Stimulated activated naive CD8-positive, alpha-beta T cell treated with anti-CD3 and anti-CD28 coated beads, Interleukin-15, amount 100 ng/mL, for 72 hours (primary cell): ENCODE data around the gene PARP11.
A peak's percentile ranks its signal among the peaks of the same experiment; 100 is the strongest.

Source experiments
- ATAC-seq: fragments of 150-1000 bp; cut with Tn5 transposase; 2 replicates; pipeline ENCODE4 v1.10.0; 2021; ENCODE audit warnings: mild to moderate bottlenecking, moderate library complexity
- DNase-seq, 2 donors: peaks; one replicate each; pipeline ENCODE4 v3.0.0; 2021 to 2022
- H3K27ac Mint-ChIP-seq, 2 donors: one replicate each; pipeline ENCODE4 v1.8.0; 2022; ENCODE audit warnings: mild to moderate bottlenecking in 2 of 2, mixed read lengths in 2 of 2, moderate library complexity in 2 of 2
- H3K27me3 Mint-ChIP-seq: one replicate; pipeline ENCODE4 v1.8.0; 2022; ENCODE audit warnings: mixed read lengths
- H3K4me1 Mint-ChIP-seq: one replicate; pipeline ENCODE4 v1.8.0; 2022; ENCODE audit warnings: mild to moderate bottlenecking, mixed read lengths
- H3K4me3 Mint-ChIP-seq, 2 donors: one replicate each; pipeline ENCODE4 v1.8.0; 2022; ENCODE audit warnings: mild to moderate bottlenecking in 2 of 2, mixed read lengths in 2 of 2, moderate library complexity in 1 of 2
- H3K9me3 Mint-ChIP-seq, 2 donors: one replicate each; pipeline ENCODE4 v1.8.0; 2022; ENCODE audit warnings: mixed read lengths in 2 of 2

Gene PARP11

DNA sequence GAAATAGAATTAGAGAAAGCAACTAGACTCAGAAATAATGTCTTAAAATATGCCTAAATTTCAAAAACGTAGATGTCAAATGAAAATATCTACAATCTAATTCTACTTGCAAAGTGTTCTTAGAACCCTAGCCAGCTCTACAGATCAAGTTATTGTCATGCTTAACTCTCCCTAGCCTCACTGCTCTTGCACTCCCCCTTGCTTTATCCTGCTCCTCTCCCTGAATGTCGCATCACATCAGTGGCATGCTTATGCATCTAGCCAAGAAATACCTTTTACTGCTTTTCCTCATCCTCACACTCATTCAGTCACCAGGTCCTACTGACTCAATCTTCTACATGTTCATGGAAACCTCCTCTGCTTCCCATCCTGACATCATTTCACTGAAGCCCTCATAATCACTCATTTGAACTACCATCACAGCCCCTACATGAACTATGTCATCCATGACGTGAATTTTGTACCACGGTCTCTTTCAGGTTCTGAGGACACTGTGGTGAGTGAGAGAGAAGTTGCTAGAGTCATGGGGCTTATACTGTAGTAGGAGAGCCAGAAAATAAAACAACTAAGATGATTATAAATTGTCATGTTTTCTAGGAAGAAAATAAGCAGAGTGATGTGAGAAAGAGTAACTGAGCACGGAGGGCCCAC is 97.7 kb downstream of the PARP11 start:
- no peak for DNase-seq
- no peaks in the 10 kb centered on the region for H3K9me3 Mint-ChIP-seq
- ATAC-seq: no peak
- H3K27ac Mint-ChIP-seq: no peak overlapping the region
- no peaks in the 10 kb centered on the region for H3K27me3 Mint-ChIP-seq
- peaks cover 5% of the 10 kb centered on the region for H3K4me1 Mint-ChIP-seq
- H3K4me3 Mint-ChIP-seq: no peak overlapping the region

DNA sequence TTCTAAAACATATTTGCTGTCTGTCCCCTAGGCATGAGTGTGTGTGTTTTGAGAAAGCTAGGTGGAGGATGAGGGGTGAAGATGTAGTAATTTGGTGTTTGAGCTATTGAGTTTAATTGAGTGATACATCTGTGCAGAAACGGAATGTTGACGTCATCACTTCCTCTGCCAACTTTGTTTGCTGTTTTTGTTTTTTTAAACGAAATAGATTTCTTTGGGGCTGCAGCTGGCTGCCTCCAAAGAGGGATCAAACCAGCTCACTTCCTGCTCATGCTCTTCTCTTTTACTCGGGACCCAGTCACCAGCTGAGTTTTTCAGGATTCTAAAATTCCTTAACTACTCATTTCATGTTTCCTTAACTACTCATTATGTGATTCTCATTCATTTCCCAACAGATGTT is 100.8 kb downstream of the PARP11 start:
- Mint-ChIP-seq H3K4me1 (peaks cover 5% of the 10 kb centered on the region), H3K9me3 (no peaks in the 10 kb centered on the region), H3K27me3 (no peaks in the 10 kb centered on the region), H3K27ac (no peak overlapping the region), H3K4me3 (no peak overlapping the region)
- DNase-seq (no peak), ATAC-seq (no peak)

DNA sequence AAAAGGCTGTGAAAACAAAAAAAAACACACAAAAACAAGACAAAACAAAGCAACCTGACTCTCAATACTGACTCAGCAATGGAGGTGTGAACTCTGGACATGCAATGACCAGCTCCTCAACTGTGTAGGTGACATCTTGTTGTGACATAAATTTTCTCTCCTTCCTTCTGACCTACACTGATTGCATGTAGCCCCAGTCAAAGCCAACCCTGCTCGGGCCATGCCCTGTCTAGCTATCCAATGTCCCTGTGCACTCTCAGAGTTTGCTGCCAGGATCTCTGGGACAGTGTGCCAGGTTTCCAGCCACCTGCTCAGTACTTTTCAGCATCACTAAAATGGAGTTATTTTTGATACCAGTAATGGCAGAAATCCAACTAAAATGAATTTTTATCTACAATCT is 101.3 kb downstream of the PARP11 start:
- DNase-seq (no peak), ATAC-seq (no peak)
- H3K9me3 Mint-ChIP-seq: no peaks in the 10 kb centered on the region
- H3K27me3 Mint-ChIP-seq: no peaks in the 10 kb centered on the region
- no peak overlapping the region for H3K4me3 Mint-ChIP-seq
- H3K4me1 Mint-ChIP-seq: peaks cover 5% of the 10 kb centered on the region
- H3K27ac Mint-ChIP-seq: no peak overlapping the region

DNA sequence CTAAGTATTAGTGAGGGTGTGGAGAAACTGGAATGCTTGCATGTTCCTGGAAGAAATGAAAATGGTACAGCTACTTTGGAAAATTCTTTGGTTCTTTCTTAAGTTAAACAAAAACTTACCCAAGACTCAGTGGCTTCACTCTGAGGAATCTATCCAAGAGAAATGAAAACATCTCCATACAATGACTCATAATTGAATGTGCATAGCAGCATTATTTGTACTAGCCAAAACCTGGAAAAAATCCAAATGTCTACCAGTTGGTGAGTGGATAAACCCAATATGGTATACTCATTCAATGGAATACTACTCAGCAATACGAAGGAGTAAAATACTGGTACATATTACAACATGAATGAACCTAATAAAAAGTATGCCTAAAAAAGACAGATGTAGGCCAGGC is 102.3 kb downstream of the PARP11 start:
- ATAC-seq: no peak
- Mint-ChIP-seq H3K4me3 (no peak overlapping the region), H3K27ac (no peak overlapping the region), H3K27me3 (no peaks in the 10 kb centered on the region), H3K9me3 (no peaks in the 10 kb centered on the region), H3K4me1 (peaks cover 5% of the 10 kb centered on the region)
- DNase-seq: no peak

DNA sequence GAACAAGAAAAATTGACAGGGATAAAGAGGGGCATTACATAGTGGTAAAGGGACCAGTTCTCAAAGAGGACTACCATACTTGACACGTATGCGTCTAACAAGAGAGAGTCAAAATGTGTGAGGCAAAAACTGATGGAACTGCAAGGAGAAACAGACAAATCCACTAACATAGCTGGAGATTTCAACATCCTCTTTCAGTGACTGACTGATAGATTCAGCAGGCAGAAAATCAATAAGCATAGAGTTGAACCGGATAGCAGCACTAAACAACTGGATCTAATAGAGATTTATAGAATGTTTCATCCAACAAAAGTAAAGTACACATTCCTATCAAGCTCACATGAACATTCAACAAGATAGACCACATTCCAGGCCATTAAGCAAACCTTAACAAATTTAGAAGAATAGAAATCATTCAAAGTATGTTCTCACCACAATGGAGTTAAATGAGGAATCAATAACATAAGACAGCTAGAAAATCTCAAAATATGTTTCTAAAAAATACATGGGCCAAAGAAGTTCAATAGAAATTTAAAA is 104.2 kb downstream of the PARP11 start:
- H3K4me1 Mint-ChIP-seq: peaks cover 5% of the 10 kb centered on the region
- no peaks in the 10 kb centered on the region for H3K27me3 Mint-ChIP-seq
- ATAC-seq (no peak), DNase-seq (no peak)
- no peak overlapping the region for H3K27ac Mint-ChIP-seq
- no peaks in the 10 kb centered on the region for H3K9me3 Mint-ChIP-seq
- H3K4me3 Mint-ChIP-seq: no peak overlapping the region

DNA sequence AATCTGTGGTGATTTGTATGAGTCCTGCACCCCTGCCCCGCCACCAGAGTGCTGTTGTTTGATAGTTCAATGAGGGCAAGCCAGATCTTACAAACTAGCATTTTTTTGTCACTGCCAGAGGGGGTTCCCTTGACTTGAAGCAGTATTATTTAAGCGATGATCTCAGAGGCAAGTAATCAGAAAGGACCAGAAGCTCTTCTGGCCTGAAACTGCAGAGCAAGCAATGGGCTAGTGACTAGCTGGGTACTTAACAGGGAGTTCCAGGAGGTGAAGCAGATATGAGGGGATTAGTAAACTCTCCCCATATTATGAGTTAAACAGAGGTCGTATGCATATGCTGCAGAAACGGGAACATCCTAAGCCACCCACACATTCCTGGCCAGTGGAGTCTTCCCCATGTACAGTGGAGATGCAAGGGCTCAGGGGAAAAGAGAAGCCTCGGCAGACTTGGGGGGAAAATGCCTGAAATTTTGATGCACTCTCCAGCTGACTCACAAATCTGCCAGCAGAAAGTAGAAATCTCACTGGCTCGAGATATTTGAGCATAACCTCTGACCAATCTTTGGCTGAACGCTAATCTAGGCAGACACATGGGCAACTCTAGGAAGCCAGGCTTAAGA is 112.0 kb downstream of the PARP11 start:
- Mint-ChIP-seq H3K4me3 (no peak overlapping the region), H3K4me1 (no peaks in the 10 kb centered on the region), H3K27ac (peak overlapping the region in 1 of 2 donors; percentile 44), H3K9me3 (peaks cover 0 to 8% of the 10 kb centered on the region in 2 donors), H3K27me3 (no peaks in the 10 kb centered on the region)
- ATAC-seq: no peak
- DNase-seq: no peak

DNA sequence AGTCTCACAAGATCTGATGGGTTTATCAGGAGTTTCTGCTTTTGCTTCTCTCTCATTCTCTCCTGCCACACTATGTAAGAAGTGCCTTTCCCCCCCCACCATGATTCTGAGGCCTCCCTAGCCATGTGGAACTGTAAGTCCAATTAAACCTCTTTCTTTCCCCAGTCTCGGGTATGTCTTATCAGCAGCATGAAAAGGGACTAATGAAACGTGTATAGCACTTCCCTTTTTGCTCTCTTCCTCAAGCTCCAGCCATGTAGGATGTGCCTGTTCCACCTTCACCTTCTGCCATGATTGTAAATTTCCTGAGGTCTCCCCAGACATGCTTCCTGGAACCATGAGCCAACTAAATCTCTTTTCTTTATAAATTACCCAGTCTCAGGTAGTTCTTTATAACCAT is 113.3 kb downstream of the PARP11 start:
- Mint-ChIP-seq H3K4me3 (no peak overlapping the region), H3K4me1 (no peaks in the 10 kb centered on the region), H3K9me3 (peaks cover 0 to 8% of the 10 kb centered on the region in 2 donors), H3K27ac (no peak overlapping the region), H3K27me3 (no peaks in the 10 kb centered on the region)
- no peak for DNase-seq
- ATAC-seq: no peak
